H4 (cell line): ENCODE results near the gene MTO1. TPM values are rescaled to one million over a fixed set of nuclear protein-coding genes. Genes with fewer than 3 reads are reported as not detected.
A peak's percentile ranks its signal among the peaks of the same experiment; 100 is the strongest.
"Not testable (repeated sequence)": the region's sequence is repeated elsewhere in the genome, so short reads cannot be mapped to it uniquely, and the experiment has no call there.

ENCODE experiments used
- DNase-seq: peaks from one replicate; pipeline ENCODE4 v3.0.0-alpha.2; 2015; ENCODE audit warnings: low spot score
- total RNA-seq: library from RNA; depleted of rRNA; stranded (reverse); fragments of >200 nt; shearing (Covaris generic); gene quantifications from 2 replicates; pipeline ENCODE4 v1.2.3, GENCODE V29; 2014

The MTO1 gene
- total RNA-seq, 1 experiment from 2014 or later = 17.4 TPM

DNA sequence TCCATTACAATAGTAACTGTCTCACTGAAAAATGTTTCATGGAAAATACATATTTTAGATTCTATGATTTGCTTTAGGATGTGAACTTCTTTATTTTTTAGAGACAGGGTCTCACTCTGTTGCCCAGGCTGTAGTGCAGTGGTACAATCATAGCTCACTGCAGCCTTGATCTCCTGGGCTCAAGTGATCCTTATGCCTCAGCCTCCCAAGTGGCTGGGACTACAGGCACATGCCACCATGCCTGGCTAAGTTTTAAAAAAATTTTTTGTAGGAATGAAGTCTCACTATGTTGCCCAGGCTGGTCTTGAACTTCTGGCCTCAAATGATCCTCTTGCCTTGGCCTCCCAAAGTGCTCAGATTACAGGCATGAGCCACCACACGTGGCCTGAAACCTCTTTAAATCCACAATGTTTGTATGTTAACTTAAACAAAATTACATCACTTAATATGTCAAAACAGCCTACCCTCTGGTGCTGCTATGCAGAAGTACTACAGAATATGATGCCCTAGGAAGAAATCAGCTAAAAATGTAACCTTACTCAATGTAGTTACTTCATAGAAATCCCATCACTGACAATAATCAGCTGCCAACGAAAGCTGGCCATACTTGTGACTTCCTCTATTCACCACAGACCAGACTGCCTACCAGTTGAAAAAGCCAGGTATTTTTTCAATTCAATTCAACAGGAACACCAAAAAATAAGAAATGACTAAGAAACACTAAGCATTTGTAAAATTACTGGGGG lies 41.7 kb downstream of the MTO1 start:
- DNase-seq = no peak

DNA sequence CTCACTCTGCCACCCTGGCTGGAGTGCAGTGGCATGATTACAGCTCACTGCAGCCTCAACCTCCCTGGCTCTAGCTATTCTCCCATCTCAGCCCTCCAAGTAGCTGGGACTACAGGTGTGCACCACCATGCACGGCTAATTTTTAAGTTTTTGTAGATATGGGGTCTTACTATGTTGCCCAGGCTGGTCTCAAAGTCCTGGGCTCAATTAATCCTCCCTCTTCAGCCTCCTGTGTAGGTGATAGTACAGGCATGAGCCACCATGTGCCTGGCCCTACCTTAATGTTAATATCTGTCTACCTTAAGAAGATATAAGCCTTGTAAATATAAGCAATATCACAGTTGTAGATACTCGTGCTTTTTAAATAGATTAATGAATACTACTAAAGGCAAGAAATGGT lies 42.6 kb downstream of the MTO1 start:
- no peak for DNase-seq

DNA sequence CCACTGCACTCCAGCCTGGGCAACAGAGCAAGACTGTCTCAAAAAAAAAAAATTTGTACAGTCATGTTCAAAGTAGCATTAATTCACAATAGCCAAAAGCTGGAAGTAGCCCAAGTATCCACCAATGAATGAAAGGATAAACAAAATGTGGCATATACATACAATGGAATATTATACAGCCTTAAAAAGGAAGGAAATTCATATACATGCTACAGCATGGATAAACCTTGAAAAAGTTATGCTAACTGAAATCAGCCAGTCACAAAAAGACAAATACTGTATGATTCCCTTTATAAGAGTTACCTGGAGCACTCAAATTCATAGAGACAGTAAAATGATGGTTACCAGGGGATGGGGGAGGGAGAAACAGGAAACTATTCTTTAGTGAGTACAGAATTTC lies 43.6 kb downstream of the MTO1 start:
- no peak for DNase-seq

DNA sequence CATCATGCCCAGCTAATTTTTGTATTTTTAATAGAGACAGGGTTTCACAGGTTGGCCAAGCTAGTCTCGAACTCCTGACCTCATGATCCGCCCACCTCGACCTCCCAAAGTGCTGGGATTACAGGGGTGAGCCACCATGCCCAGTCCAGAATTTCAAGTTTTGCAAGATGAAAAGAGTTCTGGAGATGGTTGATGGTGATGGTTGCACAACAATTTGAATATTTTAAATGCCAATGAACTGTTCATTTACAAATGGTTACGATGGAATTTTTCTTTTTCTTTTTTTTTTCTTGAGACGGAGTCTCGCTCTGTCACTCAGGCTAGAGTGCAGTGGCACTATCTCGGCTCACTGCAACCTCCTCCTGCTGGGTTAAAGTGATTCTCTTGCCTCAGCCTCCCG lies 44.2 kb downstream of the MTO1 start:
- DNase-seq = not testable (repeated sequence)

DNA sequence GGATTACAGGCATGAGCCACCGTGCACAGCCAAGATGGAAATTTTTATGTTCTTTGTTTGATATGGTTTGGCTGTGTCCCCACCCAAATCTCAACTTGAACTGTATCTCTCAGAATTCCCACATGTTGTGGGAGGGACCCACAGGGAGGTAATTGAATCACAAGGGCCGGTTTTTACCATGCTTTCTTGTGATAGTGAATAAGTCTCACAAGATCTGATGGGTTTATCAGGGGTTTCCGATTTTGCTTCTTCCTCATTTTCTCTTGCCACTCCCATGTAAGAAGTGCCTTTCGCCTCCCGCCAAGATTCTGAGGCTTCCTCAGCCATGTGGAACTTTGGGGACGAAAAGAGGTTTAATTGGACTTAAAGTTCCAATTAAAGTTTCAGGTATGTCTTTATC lies 44.7 kb downstream of the MTO1 start:
- DNase-seq = no peak

DNA sequence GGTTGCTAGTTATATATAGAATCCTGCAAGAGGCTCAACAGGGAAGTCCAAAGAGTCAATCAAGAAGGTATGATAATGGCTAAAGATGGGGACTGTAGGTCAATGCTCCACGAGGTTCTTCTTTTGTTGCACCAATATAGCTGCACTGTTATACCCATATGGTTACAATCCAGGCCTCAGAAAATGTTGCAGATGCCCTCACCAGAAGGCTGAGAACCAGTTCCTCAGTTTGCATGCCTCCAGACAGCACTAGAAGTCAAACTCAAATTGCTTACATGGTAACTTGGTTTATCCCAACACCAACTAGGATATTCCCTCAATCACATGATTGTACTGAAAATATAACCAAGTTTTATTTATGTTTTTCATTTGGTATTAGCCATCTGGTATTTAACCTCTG lies 47.2 kb downstream of the MTO1 start:
- no peak for DNase-seq

DNA sequence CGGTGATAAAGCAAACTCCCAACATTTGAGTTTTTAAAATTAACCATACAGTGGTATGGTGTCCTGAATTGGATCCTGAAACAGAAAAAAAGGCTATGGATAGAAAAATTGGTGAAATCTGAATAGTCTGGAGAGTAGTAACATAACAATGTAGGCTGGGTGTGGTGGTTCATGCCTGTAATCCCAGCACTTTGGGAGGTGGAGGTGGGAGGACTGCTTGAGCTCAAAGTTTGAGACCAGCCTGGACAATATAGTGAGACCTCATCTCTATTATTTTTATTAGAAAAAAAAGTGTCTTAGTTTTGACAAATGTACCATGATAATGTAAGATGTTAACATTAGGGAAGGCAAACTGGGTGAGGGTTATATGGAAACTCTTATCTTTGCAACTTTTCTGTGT lies 48.3 kb downstream of the MTO1 start:
- DNase-seq = no peak

DNA sequence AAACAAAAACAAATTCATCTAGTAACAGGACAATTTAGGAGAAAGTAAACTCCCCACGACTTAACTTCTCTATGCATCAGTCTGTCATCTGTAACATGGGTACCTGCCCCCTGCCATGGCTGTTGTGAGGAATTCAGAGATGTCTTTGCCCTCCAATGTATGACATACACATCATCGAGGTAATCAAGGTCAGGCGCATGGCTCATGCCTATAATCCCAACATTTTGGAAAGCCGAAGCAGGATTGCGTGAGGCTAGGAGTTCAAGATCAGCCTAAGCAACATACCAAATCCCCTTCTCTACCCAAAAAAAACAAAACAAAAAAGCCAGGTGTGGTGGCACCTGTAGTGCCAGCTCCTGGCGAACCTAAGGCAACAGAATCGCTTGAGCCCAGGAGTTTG lies 50.3 kb downstream of the MTO1 start:
- DNase-seq = no peak

DNA sequence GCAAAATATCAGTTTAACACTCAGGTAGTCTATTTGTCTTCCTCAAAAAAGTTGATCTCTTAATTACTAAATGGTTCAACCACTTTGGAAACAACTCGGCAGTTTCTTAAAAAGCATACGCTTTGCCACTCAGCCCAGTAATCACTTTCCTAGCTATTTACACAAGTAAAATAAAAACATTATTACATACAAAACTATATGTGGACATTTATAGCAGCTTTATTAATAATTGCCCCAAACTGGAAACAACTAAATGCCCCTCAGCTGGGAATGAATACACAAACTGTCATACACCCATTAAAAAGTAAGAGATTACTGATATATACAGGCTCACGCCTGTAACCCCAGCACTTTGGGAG lies 51.9 kb downstream of the MTO1 start:
- DNase-seq = no peak

DNA sequence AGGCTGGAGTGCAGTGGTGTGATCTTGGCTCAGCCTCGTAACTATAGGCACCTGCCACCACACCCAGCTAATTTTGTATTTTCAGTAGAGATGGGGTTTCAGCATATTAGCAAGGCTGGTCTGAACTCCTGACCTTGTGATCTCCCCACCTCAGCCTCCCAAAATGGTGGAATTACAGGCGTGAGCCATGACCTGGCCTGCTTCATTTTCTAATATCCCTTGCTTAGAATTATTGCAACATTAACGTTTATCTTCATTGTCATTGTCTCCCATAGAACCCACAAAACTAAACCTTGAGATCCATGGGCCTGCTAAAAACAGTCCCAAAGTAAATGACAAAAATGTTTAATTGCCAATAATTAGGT lies 53.2 kb downstream of the MTO1 start:
- DNase-seq = peak; percentile 9

DNA sequence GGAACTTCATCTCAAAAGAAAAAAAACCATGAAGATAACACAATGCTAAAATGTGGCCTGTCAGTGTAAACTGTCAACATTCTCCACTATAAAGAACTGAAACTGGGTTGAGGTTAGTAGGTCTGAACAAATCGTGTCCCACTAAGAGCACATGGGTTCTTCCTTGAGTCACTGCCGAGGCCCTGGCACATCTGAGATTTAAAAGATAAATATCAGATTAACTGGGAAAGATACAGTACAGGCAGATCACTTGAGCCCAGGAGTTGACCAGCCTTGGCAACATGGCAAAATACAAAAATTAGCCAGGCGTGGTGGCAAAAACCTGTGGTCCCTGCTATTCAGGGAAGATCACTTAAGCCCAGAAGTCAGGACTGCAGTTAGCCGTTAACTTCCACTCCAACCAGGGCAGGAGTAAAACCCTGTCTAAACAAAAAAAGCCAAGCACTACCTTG lies 53.7 kb downstream of the MTO1 start:
- peak; percentile 13 for DNase-seq

DNA sequence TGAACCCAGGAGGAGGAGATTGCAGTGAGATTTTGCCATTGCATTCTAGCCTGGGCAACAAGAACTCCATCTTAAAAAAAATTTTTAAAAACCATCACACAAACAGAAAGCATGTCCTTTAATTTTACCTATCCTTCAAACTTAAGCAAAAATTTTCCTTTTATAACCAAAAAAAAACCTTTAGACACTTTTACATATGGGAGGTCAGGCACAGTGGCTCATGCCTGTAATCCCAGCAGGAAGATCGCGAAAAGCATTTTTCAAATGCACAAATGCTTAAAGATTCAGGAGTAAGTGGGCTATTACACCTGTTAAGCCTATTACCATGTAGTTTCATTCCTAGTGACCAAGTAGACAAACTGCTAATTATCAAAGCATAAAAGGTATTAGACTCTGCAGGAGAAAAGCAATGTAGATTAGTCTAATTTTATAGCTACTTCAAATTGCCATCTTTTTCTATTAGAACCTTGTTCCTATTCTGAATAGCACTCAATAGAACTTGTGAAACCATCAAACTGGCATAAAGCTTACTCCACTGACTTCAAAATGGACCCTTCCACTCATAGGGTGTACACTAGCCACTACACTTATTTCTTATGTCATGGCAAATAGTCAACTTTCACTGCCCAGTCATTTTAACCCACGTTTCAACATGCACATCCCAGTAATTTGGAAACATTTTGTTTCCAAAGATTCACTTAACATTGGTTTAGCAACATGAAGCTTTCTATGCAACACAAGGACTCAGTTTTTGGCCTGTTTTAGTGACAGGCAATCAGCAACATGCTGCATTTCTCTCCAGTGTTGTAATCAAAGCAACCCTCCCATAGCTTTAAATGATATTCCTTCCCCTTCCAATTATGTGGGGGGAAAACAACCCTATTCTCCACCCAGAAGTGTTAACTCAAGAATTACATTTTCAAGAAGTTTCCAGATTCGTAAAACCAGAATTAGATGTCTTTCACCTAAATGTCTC lies 55.3 kb downstream of the MTO1 start:
- DNase-seq = no peak

DNA sequence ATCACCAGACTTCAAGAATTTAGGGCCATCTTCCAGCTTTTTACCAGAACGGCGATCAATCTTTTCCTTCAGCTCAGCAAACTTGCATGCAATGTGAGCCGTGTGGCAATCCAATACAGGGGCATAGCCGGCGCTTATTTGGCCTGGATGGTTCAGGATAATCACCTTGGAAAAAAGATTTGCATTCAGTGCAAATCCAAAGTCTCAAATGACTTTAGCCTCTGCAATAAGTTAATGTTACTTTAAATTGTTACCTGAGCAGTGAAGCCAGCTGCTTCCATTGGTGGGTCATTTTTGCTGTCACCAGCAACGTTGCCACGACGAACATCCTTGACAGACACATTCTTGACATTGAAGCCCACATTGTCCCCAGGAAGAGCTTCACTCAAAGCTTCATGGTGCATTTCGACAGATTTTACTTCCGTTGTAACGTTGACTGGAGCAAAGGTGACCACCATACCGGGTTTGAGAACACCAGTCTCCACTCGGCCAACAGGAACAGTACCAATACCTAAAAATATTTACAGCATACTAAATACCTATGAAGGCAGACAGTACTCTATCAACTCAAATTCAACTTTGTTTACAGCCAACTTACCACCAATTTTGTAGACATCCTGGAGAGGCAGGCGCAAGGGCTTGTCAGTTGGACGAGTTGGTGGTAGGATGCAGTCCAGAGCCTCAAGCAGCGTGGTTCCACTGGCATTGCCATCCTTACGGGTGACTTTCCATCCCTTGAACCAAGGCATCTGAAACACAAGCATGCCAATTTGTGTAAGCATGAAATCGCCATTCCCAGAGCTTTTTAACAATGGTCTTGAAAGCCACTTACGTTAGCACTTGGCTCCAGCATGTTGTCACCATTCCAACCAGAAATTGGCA lies 56.8 kb downstream of the MTO1 start:
- DNase-seq = not testable (repeated sequence)

DNA sequence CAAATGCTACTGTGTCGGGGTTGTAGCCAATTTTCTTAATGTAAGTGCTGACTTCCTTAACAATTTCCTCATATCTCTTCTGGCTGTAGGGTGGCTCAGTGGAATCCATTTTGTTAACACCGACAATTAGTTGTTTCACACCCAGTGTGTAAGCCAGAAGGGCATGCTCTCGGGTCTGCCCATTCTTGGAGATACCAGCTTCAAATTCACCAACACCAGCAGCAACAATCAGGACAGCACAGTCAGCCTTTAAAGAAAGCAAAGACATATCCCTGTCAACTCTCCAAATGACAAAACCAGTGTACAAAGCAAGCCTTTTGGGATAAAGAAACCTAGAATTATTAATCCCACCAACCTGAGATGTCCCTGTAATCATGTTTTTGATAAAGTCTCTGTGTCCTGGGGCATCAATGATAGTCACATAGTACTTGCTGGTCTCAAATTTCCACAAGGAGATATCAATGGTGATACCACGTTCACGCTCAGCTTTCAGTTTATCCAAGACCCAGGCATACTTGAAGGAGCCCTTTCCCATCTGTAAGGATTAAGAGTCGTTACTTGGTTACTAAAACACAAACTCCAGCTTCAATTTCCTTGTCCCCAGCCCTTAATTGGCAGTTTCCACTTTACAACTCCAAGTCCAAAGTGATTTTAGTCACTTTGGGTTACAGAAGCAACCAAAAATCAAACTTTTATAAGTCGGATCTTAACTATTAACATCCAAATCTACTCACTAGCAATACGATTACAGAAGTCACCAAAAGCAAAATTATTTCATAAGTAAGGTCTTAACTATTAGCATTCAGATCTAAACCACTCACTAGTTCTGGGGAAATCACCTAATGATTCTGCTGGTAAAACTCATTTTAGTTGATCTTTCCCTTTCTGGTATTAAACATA lies 57.7 kb downstream of the MTO1 start:
- DNase-seq = not testable (repeated sequence)

DNA sequence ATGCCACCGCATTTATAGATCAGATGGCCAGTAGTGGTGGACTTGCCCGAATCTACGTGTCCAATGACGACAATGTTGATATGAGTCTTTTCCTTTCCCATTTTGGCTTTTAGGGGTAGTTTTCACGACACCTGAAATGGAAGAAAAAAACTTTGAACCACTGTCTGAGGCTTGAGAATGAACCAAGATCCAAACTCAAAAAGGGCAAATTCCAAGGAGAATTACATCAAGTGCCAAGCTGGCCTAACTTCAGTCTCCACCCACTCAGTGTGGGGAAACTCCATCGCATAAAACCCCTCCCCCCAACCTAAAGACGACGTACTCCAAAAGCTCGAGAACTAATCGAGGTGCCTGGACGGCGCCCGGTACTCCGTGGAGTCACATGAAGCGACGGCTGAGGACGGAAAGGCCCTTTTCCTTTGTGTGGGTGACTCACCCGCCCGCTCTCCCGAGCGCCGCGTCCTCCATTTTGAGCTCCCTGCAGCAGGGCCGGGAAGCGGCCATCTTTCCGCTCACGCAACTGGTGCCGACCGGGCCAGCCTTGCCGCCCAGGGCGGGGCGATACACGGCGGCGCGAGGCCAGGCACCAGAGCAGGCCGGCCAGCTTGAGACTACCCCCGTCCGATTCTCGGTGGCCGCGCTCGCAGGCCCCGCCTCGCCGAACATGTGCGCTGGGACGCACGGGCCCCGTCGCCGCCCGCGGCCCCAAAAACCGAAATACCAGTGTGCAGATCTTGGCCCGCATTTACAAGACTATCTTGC lies 58.6 kb downstream of the MTO1 start:
- DNase-seq = peak; percentile 48

DNA sequence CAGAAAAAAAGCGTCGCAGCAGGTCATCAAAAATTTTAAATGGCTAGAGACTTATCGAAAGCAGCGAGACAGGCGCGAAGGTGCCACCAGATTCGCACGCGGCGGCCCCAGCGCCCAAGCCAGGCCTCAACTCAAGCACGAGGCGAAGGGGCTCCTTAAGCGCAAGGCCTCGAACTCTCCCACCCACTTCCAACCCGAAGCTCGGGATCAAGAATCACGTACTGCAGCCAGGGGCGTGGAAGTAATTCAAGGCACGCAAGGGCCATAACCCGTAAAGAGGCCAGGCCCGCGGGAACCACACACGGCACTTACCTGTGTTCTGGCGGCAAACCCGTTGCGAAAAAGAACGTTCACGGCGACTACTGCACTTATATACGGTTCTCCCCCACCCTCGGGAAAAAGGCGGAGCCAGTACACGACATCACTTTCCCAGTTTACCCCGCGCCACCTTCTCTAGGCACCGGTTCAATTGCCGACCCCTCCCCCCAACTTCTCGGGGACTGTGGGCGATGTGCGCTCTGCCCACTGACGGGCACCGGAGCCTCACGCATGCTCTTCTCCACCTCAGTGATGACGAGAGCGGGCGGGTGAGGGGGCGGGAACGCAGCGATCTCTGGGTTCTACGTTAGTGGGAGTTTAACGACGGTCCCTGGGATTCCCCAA lies 59.3 kb downstream of the MTO1 start, which contains the start of gene EEF1A1:
TSS of gene EEF1A1 (minus strand) at position 345 of the 663 bp plus-strand sequence. CDS start 1,006 bp downstream, outside the sequence.
- DNase-seq = peak; percentile 97

DNA sequence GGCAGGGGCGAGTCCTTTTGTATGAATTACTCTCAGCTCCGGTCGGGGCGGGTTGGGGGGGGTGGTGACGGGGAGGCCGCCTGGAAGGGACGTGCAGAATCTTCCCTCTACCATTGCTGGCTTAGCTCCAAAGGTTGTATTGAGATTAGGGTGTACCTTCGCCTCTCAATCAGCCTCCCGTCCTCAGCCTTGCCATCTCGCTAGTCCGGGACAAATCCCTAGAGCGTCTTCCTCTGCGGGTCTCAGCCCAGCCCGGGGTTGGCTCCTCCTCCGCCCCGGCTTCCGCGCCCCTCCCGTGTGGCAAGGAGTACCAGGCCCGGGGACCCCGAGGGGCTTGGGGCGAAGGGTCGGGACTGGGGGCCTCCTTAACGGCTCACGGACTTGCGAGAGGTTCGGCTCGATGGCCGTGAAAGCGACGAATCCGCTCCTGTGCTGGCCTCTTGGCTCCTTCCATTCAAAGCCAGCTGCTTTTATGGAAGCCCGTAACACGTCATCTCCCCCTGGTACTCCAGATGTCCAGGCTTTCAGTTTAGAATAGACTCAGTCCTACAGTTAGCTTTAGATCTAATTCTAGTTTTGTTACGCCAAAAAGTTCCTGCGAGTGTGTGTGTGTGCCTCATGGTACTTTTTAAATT lies 59.9 kb downstream of the MTO1 start:
- DNase-seq = peak; percentile 65

DNA sequence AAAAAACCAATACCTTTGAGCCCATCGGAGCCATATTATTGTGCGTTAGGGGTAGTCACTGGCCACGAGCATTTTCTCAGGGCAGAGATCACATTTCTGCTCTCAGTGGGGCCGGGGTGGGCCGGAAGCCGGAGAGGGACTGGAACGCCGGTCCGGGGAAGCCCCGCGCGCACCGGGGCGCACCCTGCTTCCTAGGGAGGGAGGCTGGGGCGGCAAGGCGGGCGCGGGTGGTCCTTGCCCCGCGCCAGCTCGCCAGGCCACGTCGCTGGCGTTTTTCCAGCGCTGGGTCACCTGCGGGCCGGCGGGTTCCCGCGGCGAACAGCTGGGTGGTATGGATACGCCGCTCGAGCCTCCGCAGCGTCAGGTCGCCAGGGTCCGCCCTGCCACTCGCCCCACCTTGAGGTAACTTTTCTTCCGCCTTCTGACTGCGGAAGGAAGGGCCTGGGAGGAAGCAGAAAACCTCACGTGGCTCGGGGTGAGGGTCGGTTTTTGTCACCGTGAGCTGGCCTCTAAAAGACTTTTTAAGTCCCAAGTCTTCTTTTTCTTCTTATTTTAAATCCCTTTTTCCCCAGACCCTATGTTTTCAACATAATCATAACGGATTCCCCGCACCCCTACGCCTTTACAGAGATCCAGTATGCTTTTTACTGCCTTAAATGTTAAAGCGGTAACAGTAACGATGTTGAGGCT lies 62.0 kb downstream of the MTO1 start:
- peak; percentile 39 for DNase-seq
